Cardiac muscle cell (in vitro differentiated cells and primary cell): ENCODE measurements around the gene OR10A2. TPM values are rescaled to one million over a fixed set of nuclear protein-coding genes. Genes with fewer than 3 reads are reported as not detected.

Source experiments
- DNase-seq, 2 donors: peaks; one replicate each; pipeline versions ENCODE4 v3.0.0 to v3.0.0-alpha.2; 2010 to 2017; ENCODE audit warnings: low read depth in 1 of 2, low spot score in 1 of 2
- H3K27ac ChIP-seq: fragments of 200-600 bp; sonication (generic); 2 replicates; pipeline ENCODE4 v1.5.1; 2016
- H3K27me3 ChIP-seq: fragments of 200-600 bp; sonication (generic); 2 replicates; pipeline ENCODE4 v1.6.0; 2016; ENCODE audit warnings: control low read depth
- H3K36me3 ChIP-seq: fragments of 200-600 bp; sonication (generic); 2 replicates; pipeline ENCODE4 v1.5.1; 2016; ENCODE audit warnings: control low read depth
- H3K4me1 ChIP-seq: fragments of 200-600 bp; sonication (generic); 2 replicates; pipeline ENCODE4 v1.8.1; 2017; ENCODE audit warnings: low read depth, mild to moderate bottlenecking, mixed run types
- H3K4me3 ChIP-seq: fragments of 200-600 bp; sonication (generic); 2 replicates; pipeline ENCODE4 v1.5.1; 2016; ENCODE audit warnings: mild to moderate bottlenecking
- H3K9me3 ChIP-seq: fragments of 200-600 bp; sonication (generic); 2 replicates; pipeline ENCODE4 v1.5.1; 2017; ENCODE audit warnings: low read depth, mild to moderate bottlenecking, control low read depth
- polyA plus RNA-seq: library from polyadenylated mRNA; unstranded; fragments of >200 nt; fragmentation: Nextera tagmentation; extraction: Ambion mirVana; gene quantifications from 2 replicates; pipeline ENCODE4 v1.2.1, GENCODE V29; 2016
- total RNA-seq: library from RNA; depleted of rRNA; stranded (reverse); fragments of >200 nt; gene quantifications from 2 replicates; pipeline ENCODE4 v1.2.3, GENCODE V29; 2016
- TF ChIP-seq, protein P1 (sequence below): IDR thresholded peaks from 2 replicates; pipeline ENCODE4 v1.5.1; 2012; ENCODE audit warnings: low read depth, mild to moderate bottlenecking, low read length

OR10A2 gene
- total and polyA plus RNA-seq, 2 experiments from 2014 or later = 0.26 TPM; not detected in 1

DNA sequence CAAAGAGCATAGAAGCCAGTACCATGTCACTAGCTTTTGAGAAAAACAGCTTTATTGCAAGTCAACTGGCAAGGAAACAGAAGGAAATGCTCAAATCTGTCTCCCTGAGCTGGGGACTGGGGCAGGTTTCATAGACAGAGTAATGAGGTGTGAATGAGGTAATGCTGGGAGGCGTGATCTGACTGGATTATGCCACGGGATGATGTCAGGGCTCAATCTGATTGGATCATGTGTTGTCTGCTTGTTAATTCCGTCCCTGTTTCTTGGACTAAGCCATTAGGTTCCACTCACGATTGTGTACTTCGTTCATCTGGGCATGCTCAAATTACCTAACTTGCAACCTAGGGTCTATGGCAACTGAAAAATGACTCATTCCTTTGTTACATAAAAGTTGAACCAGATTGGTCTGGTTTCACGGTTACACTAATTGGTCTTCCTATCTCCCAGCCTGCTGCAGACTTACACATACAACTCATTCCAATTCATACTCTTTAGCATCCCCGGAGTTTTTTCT, 37.6 kb upstream of the OR10A2 start:
- H3K4me3 ChIP-seq = no peak overlapping the region
- TF ChIP-seq, protein P1, sequence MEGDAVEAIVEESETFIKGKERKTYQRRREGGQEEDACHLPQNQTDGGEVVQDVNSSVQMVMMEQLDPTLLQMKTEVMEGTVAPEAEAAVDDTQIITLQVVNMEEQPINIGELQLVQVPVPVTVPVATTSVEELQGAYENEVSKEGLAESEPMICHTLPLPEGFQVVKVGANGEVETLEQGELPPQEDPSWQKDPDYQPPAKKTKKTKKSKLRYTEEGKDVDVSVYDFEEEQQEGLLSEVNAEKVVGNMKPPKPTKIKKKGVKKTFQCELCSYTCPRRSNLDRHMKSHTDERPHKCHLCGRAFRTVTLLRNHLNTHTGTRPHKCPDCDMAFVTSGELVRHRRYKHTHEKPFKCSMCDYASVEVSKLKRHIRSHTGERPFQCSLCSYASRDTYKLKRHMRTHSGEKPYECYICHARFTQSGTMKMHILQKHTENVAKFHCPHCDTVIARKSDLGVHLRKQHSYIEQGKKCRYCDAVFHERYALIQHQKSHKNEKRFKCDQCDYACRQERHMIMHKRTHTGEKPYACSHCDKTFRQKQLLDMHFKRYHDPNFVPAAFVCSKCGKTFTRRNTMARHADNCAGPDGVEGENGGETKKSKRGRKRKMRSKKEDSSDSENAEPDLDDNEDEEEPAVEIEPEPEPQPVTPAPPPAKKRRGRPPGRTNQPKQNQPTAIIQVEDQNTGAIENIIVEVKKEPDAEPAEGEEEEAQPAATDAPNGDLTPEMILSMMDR = no peak
- no peaks in the 10 kb centered on the region for H3K4me1 ChIP-seq
- no peaks in the 10 kb centered on the region for H3K27me3 ChIP-seq
- no peaks in the 10 kb centered on the region for H3K9me3 ChIP-seq
- no peak overlapping the region for H3K27ac ChIP-seq
- H3K36me3 ChIP-seq = no peaks in the 10 kb centered on the region
- no peak for DNase-seq

DNA sequence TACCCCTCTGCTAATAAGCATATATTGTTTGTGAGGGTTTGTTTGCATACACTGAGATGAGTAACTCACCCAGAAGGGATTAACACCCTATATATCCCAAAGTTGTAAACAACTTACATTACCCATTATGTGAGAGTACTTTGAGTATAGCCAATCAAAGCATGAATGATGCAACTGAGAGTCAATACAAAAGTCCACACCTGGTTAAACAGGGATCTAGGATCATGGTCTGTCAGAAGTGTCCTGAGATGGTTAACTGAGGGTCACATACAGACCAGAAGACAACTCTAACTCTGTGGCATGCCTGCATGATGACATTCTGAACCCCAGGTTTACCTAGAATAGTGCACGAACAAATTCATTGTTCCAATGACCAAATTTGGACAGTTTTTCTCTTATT, 34.8 kb upstream of the OR10A2 start:
- Histone ChIP-seq H3K36me3 (no peaks in the 10 kb centered on the region), H3K9me3 (no peaks in the 10 kb centered on the region), H3K4me1 (no peaks in the 10 kb centered on the region), H3K27ac (no peak overlapping the region), H3K27me3 (no peaks in the 10 kb centered on the region), H3K4me3 (no peak overlapping the region)
- DNase-seq = no peak
- TF ChIP-seq, protein P1 = no peak

DNA sequence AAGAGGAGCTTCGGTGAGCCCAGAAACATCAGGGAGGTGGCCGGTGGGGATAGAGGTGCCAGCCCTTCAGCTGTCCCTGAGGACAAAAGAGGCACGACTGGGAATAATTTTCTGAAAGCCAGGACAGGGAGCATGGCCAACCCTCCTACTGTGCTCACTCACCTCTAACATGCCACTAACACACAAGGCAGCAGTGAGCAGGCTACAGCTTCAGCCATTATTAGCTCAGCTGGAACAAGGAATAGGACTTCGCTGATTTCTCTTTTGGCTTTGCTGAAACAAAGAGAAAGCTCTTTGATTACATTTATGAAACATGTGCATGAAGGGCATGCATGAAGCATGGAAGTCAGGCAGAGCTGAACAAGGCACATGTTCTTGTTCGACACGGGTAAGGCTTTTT, 29.5 kb upstream of the OR10A2 start:
- H3K4me3 ChIP-seq = no peak overlapping the region
- no peaks in the 10 kb centered on the region for H3K4me1 ChIP-seq
- no peaks in the 10 kb centered on the region for H3K27me3 ChIP-seq
- DNase-seq = no peak
- TF ChIP-seq, protein P1 = no peak
- no peaks in the 10 kb centered on the region for H3K9me3 ChIP-seq
- no peaks in the 10 kb centered on the region for H3K36me3 ChIP-seq
- H3K27ac ChIP-seq = no peak overlapping the region

DNA sequence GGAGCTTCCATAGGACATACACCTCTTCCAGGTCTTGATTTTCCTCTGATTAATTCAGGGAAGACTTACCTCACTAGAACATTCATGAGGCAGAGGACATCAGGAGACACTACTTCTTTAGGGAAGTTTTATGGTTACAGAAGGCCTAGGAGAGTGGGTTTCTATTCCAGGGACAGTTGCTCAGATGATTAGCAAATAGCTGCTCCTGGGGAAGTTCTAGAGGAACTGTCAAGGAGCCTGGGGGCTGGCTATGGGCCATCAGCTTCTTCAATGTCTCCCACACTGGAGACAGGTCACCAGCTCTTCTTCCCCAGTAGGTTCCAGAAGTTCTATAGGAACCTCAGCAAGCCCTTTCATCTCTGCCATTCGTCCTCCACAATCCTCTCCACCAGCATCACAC, 28.8 kb upstream of the OR10A2 start:
- DNase-seq = no peak
- no peak overlapping the region for H3K27ac ChIP-seq
- no peak overlapping the region for H3K4me3 ChIP-seq
- no peaks in the 10 kb centered on the region for H3K27me3 ChIP-seq
- TF ChIP-seq, protein P1 = no peak
- H3K9me3 ChIP-seq = no peaks in the 10 kb centered on the region
- no peaks in the 10 kb centered on the region for H3K36me3 ChIP-seq
- no peaks in the 10 kb centered on the region for H3K4me1 ChIP-seq

DNA sequence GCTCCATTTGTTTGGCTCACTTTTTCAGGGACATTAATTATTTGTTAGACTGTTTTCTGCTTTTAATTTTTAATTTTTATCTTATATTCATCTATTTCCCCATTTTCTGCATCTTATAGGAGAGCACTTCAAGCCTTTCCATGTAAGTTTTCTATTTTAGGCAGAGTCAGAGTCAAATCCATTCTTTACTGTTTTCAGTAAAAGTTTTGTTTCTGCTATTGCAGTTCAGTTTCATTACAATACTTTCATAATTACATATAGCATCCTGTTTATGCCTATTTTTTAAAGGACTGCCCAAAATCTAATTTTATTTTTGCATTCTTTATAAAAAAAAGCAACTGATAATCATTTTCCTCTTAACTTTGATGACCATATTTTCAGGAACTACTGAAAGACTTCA, 21.2 kb upstream of the OR10A2 start:
- Histone ChIP-seq H3K36me3 (no peaks in the 10 kb centered on the region), H3K9me3 (no peaks in the 10 kb centered on the region), H3K4me3 (no peak overlapping the region), H3K27ac (no peak overlapping the region), H3K27me3 (no peaks in the 10 kb centered on the region), H3K4me1 (no peaks in the 10 kb centered on the region)
- no peak for DNase-seq
- TF ChIP-seq, protein P1 = no peak

DNA sequence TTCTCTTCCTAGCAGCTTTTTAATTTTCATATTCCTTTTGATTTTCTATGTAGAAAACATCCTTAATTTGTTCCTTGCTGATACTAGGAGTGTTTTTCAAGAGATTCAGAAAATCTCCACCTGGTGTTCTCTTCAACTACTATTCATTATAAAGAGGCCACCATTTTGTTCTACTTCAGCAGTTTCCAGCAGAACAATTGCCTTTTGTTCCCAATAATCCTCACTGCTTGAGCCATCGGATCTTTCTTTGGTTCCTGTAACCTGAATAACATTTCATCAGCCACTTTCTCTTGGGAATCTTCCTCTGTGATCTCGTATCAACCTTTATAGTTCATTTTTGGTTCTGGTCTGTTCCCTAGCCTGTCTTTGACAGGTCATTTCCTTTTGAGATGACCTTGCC, 19.2 kb upstream of the OR10A2 start:
- no peak for DNase-seq
- Histone ChIP-seq H3K36me3 (no peaks in the 10 kb centered on the region), H3K4me1 (no peaks in the 10 kb centered on the region), H3K27ac (no peak overlapping the region), H3K27me3 (no peaks in the 10 kb centered on the region), H3K9me3 (no peaks in the 10 kb centered on the region), H3K4me3 (no peak overlapping the region)
- TF ChIP-seq, protein P1 = no peak
